DMS153 treated with DMSO at 0.1 percent for 48 hours (cell line): ENCODE measurements around the gene EIF3J.
"Not testable (repeated sequence)": the region's sequence is repeated elsewhere in the genome, so short reads cannot be mapped to it uniquely, and the experiment has no call there.

Experiments used
- DNase-seq: peaks from one replicate; lab custom pipeline; 2025; ENCODE audit not compliant: unreplicated experiment; lab: John Stamatoyannopoulos, UW

The EIF3J gene

DNA sequence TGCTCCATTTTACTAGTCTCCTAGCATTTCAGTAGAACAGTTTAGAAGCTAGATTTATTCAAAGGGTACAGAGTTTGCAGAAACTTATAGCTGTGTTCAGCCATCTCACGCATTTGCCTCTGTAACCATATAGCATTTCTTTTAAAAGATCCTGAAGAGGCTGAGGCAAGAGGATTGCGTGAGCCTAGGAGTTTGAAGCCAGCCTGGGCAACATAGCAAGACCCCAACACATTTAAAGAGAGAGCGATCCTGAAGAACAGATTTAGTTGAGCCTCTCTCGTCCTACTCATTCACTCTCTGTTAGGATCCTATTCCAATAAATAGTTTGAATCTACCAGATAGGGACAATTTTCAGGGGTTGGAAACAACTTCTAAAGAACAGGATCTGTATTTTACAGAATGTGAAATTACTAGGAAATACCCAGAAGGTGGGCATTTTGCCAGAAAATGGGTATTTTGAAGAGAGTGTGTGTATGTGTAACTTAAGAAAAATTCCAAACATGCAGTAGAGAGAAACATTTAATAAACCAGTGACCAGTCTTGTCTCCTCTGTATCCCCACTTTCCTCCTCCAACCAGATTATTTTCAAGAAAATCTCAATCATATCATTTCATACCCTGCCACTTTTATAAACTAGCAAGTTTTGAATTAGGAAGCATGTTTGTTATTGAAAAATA lies 4.5 kb downstream of the EIF3J start:
- no peak for DNase-seq

DNA sequence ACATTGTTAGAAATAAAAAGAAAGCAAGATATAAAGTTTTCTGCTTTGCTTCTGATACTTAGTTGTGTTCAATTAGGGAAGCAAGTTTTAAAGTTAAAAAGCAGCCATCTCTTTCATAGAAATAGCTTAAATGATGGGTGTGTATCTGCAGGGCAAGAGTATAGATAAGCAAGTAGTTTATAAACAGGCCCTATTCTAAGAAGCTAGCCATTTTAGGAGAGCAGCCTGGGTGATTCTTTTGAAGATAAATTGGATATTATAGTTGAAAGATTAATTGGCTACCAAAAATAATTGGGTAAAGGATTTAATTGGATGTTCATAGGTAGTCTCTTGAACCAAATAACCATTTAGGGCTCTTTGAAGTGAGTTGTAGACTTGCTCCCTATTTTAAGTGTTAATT lies 5.6 kb downstream of the EIF3J start:
- no peak for DNase-seq

DNA sequence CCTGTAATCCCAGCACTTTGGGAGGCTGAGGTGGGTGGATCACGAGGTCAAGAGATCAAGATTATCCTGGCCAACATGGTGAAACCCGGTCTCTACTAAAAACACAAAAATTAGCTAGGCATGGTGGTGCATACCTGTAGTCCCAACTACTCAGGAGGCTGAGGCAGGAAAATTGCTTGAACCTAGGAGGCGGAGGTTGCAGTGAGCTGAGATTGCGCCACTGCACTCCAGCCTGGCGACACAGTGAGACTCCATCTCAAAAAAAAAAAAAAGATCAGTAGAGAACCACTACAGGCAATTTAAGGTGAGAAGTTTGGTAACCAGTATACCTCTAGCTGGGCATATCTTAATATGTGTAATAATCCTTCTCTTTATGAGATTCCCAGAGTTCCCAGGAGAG lies 7.8 kb downstream of the EIF3J start:
- not testable (repeated sequence) for DNase-seq

DNA sequence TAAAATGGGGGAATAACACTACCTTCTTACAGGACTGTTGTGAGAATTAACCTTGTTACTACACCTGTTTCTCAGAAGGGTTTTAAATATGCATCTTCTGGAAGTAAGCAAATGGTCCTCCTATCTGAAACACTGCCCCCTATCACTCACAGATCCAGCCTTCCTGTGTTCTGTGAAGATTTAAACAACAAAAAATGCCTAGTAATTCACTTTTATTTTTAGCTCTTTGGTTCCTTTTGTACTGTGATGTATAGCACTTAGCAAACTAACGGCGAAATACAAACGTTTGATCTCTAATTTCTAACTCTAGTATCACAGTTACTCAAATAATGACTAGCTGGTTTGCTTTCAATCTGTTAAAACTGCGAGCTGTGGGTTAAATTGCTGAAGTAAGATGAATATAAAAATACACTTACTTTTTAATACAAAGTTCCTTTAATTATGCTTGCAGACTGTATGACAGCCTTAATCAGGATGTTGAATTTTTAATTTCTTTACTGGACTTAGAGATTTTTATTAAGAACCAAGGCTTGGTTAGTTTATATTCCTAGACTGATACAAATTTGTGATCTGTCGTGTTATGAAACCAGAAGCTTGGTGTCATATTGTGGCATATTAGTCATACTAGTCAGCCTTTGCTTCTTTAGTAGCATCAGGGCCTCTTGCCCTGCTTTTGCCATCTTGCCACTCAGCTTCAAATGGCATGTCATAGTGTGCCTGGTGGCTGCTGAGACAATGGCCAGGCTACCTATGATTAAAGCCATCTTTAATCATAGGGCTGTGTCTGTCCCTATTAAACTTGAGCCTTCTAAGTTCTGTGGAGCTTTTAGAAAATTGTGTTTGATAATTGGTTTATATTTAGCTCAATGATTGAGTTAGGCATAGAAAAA lies 9.2 kb downstream of the EIF3J start:
- no peak for DNase-seq

DNA sequence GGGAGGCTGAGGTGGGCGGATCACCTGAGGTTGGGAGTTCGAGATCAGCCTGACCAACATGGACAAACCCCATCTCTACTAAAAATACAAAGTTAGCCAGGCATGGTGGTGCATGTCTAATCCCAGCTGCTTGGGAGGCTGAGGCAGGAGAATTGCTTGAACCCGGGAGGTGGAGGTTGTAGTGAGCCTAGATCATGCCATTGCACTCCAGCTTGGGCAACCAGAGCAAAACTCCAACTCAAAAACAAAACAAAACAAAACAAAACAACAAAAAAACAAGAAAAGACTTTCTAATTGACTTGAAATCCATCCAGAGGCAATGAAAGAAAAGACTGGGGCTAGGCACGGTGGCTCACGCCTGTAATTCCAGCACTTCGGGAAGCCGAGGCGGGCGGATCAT lies 12.2 kb downstream of the EIF3J start:
- DNase-seq = not testable (repeated sequence)

DNA sequence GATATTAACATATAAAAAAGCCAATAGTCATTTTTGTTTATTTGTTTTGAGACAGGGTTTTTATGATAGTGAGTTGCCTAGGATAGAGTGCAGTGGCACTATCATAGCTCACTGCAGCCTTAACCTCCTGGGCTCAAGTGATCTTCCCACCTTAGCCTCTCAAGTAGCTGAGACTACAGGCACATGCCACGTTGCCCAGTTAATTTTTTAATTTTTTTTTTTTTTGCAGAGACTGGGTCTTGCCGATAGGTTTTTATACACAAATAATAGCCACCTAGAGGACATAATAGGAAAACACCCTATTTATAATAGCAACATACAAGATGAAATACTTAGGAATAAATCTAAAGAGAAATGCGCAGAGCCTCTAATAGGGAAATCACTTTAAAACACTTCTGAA lies 13.3 kb downstream of the EIF3J start:
- no peak for DNase-seq

DNA sequence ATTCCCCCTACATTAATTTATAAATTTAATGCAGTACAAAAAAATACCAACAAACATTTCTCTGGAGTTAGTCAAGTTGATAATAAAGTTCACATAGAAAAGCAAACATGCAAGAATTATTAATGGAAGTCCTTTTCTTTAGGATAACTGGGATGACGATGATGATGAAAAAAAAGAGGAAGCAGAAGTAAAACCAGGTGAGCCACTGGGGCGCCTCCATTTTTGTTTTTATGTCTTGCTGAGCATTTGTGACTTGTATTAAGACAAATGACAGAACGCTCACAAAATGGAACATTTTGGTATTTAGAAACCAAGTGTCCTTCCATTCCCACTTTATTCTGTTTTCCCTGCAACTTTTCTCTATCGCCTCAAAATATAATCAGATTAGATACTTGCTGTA lies 13.8 kb downstream of the EIF3J start:
- no peak for DNase-seq

DNA sequence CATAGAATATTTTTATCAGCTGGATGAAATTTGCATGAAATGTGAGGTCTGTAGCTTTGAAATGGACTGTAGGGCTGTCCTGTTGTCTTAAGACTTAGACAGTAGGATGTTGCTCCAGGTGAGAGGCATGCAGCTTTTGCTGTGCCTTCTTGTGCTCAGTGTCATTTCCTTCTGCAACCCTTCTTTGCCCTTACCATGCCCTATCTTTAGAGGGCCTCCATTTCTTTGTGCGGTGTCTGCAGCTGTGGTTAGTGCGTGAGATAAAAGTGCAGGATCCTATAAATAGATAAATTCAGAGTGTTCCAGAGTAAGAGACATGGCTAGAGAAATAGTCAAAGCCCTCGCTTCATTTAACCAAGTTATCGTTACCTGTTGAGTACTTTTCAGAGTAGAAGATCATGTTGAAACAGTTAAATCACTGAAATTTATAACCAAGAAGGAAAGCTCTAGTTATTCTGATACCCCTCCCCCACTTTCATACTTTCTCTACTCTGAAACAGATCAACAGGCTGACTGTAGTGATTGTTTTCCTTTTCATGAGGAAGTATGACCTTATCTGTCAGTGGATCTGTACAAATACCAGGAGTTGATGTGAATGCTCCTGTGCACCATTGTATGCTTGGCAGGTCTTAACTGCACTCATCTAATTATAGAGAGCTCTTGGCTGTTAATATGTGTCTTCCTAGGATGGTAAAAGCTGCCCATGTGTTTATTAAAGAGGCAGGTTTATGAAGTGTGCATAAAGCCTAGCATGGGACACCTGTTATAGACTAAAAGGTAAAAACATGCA lies 18.2 kb downstream of the EIF3J start:
- DNase-seq = no peak

DNA sequence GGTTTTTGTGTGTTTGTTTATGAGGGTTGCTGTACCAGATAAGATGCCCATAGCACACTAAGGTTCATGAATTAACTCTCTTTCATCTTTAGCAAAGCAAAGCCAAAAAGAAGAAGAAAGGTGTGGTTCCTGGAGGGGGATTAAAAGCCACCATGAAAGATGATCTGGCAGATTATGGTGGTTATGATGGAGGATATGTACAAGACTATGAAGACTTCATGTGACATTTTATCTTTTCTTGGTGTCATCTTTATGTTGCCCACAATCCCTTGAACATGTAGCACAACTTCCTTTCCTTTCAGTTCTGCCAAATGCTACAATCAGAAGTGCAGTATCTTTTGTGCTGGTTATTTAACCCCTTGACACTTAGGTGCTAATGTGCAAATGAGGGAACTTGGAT lies 24.0 kb downstream of the EIF3J start:
- DNase-seq = not testable (repeated sequence)

DNA sequence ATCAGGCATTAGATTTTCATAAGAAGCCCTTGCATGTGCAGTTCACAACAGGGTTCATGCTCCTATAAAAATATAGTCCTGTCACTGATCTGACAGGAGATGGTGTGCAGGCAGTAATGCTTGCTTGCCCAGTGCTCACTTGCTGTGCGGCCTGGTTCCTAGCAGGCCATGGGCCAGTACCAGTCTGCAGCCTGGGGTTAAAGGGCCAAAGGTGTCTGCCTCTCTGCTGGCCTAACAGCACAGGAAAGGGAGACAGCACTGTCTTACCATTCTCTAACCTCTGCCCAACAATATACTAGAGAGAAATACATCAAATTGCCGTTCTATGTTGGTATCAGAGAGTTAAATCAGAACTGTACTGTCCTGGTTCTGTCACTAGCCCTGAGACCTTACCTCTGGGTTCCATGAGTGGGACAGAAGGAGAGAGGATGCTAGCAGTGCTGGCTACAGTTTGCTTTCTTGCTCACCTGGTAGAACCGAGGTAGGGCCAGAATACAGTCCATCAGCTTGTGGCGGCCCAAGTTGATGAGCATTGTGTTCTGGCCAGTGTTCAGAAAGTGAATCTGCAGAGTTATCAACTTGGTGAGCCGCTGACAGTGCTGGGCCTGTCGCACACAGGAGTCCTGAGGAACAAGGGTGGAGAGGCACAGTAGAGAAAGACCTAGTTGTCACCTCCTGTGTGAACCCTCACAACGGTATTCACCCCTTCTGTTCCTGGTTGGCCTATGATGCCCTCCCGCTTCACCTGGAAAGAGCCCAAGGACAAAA lies 28.6 kb downstream of the EIF3J start:
- no peak for DNase-seq

DNA sequence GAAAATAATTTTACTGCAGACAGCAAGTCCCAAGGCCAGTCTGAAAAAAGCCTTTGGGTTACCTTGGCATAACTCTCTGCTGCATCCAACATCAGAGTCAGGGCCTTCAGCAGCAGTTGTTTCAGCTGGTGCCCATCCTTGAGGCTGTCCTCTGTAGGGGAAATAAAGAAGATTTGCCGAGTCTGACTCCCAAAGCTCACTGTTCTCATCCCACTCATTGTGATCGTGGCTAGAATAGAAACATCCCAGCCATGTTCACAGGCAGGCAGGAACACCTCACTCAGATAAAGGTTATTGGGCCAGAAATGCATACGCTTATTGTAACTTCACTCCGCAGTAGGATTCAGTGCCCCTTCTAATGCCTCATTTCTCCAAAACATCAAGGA lies 29.2 kb downstream of the EIF3J start:
- DNase-seq = no peak

DNA sequence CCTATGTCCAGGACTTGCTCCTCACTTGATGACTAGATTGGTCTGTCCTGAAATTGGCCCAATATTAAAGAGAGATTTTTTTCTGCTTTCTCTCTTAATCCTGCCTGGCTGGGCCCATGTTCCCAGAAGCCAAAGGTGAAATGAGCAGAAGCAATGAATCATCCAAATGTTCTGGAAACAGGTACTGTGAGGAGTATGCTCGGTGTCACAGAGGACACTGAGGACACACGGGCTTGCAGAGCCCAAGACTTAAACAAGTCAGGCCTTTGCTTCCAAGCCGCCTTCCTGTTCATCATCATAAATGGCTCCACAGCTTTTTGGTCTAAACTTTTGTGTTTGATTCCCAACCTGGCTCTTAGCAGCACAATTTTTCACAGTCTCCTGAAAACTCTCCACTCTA lies 31.4 kb downstream of the EIF3J start:
- DNase-seq = no peak

DNA sequence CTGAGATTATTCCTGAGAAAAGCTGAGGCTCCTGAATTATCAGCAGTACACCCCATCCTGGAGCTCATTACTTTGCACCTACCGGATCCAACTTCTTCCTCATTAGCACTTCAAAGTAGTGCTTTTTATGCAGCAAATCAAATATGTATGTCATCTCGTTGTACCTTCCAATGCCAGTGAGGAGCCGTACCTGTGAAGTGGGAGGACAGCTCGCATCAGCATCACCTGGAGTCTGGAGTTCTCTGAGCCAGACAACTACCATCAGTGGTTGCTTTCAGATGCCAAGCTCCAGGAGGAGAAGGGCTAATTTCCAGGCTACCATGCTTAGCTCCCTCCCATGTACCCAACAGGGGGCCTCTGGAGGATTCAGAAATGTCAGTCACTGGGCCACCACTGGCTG lies 32.4 kb downstream of the EIF3J start:
- no peak for DNase-seq

DNA sequence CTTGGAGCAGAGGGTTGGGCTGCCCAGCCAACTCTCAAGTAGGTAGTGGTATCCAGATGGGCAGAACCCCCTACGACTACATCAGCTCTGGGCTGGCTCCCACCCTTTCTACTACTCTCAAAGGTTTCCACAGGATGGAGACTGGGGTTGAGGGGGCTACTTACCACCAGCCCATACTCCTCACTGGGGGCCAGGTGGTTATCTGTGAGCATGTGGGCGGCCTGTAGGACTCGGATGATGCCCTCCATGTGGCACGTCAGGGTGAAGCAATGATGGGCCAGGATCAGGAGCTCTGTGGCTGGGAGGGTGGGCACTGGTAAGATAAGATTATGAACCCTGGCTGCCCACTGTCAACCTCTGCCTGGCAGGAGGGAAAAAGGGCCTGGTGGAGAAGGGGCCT lies 33.4 kb downstream of the EIF3J start:
- DNase-seq = no peak

DNA sequence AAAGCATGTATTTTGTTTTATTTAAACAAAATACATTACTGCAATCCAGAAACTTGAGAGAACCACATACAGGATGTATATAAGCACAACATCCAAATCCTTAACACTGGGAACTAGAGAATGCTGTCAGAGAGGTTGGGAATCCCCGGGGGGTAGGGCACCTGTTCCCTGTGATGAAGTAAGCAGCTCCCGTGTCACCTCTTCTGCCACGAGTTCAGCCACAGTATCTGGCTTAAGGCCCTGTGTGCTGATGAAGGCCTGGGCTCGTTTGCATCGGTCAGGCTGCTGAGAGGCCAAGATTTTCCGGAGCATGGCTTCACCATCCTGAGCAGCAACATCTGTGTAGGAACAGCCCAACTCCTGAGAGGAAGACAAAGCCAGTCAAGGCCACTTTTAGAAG lies 36.4 kb downstream of the EIF3J start:
- no peak for DNase-seq

DNA sequence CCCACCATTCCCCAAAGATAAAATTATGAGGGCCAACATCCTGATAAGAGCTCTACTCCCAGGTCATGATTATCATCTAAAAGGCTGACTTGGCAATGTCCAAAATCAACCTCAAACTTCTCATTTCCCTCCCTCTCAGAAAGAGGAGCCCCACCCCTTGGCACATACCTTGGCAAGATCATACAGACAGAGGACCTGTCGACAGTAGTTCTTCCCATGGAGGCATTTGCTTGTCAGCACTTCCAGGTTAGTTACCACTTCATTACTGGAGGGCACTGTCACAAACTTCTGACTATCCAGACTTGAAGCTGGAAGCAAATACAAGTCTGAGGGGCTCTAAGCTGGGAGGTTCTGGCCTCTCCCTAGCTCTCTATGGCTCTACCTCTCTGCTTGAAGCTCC lies 37.8 kb downstream of the EIF3J start:
- no peak for DNase-seq

DNA sequence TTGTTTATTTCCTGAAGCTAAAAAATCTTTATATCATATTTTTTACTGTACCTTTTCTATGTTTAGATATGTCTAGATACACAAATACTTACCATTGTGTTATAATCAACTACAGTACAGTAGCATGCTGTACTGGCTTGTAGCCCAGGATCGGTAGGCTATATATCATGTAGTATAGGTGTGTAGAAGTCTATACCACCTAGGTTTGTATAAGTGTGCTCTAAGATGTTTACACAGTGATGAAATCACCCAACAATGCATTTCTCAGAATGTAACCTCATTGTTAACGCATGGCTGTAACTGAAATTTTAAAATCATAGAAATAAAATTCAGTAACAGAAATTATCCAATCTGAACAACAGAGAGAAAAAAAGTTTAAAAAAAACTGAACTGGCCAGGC lies 43.2 kb downstream of the EIF3J start:
- no peak for DNase-seq

DNA sequence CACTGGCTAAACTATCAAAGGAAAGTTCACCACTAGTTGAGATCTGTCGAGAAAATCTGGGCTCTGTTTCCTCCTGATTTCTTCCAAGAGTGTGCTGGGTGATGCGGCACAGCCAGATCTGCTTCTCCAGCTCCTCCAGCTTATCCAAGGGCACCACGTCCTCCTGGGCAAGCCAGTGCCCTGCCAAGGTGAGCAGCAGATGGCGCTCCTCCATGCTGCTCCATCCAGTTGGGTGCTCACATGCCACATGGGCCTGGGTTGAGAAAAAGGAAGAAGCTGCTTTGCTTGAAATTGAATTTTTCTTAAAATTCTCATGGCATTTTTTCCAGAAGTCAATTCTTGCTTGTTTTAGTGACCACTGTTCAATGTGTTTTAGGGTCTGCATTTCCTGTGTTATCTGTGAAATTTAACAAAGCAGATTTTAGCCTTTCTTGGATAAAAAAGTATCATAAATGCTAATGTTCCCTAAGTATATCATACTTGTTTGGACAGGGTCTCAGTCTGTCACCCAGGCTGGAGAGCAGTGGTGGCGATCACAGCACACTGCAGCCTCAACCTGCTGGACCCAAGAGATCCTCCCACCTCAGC lies 47.3 kb downstream of the EIF3J start:
- no peak for DNase-seq

DNA sequence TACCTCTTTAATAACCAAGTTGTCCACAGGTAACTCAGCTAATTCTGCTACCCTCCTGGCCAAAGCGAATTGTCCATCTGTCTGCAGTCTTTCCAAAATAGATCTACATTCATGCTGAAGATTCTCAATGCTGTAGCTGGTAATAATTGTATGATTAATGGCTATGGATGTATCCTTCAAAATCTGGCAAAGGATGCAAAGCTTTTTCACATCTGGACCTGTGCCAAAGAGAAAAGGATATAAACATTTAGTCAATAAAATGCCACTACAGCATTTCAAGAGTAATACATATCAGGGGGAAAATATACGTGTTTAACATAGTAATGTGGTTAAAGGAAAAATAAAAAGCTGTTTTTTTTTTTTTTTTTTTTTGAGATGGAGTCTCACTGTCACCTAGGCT lies 48.7 kb downstream of the EIF3J start:
- no peak for DNase-seq

DNA sequence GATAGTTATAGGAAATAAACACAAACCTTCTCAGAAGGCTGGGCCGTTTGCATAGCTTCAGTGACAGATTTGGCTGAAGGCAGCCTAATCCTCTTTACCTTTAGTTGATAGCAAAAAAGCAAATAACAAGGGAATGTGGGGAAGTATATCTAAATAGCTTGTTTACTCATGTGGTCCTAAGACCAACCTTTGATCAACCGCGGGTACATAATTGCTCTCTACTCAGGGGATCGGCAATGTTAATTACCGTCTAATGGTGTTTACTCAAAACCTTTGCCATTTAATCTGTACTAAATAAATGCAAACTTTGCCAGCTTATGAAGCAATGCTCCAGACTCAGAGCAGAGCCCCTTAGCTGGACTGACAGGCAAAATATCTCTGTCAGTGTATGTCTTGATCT lies 51.6 kb downstream of the EIF3J start:
- DNase-seq = no peak

DNA sequence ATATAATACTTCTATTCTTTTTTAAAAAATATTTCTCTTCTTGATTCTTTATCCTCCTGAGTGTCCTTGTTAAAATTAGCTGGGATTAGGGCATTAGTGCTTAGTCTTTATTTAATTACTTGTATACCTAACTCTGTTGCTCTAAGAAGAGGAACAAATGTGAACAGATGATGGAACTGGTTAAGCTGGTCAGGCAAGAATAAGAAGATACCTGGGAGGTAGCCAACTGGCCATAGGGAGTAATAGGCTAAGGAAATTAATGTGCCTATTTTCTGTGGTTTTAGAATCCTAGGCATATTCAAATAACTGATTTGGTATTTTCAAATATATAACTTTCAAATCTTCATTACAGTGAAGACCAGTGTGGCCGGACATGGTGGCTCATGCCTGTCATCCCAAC lies 54.4 kb downstream of the EIF3J start:
- DNase-seq = no peak
